Myocyte (in vitro differentiated cells): Measurements from ENCODE around the gene DCHS1. TPM values are rescaled to one million over a fixed set of nuclear protein-coding genes. Genes with fewer than 3 reads are reported as not detected.

ENCODE experiments used
- DNase-seq: peaks from one replicate; pipeline ENCODE4 v3.0.0-alpha.2; 2012; ENCODE audit warnings: low read depth
- total RNA-seq: library from RNA; depleted of rRNA; stranded (reverse); fragments of >200 nt; gene quantifications from 2 replicates; pipeline ENCODE4 v1.2.3, GENCODE V29; 2014

DCHS1 gene
- total RNA-seq, 1 donor from 2014 or later: 0.78 TPM

DNA sequence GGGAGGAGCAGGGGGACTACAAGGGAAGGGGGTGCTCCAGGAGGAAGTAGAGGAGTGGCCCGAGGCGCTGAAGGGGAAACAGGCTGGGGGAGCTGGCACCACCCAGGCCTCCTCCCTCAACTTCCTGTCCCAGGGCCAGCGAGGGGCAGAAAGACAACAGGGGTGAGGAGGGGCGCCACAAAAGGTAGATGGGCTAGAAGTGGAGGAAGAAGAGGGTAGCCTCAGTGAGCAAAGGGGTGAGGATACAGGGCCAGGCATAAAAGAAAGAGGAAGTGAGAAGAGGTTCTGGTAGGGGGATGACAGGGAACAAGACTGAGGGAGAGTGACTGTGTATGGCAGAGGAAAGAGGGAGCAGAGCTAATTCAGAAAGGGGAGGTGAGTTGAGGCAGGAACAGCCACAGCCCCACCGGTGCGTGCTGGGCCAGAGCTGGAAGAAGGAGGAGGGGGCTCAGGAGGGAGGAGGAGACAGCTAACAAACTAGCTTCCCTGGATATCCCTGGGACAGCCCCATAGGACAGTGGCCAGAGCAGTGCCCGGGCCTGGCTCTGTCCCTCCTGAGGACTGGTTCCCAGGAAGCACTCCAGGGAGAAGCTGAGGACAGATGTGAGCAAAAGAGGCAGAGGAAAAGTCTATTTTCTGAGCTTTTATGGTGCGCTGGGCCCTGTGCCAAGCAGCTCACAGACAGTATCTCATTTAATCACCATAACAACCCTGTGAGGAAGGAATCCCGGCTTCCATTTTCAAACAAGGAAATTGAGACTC, 8.5 kb downstream of the DCHS1 start:
- no peak for DNase-seq

DNA sequence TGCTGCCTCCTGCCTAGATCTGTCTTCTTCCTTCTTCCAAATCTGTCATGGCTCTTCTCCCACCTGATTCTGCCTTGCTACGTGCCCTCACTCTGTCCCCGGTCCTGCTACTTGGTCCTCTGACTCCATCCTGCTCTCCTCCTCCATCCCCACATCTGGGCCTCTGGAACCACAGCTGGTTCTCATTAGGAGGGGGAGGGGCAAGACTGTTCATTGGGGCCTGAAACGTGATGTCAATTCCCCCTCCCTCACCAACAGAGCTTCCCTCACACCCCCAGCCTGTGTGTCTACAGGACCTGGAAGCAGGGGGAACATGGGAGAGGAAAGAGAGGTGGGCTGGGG, 9.1 kb downstream of the DCHS1 start:
- DNase-seq: no peak

DNA sequence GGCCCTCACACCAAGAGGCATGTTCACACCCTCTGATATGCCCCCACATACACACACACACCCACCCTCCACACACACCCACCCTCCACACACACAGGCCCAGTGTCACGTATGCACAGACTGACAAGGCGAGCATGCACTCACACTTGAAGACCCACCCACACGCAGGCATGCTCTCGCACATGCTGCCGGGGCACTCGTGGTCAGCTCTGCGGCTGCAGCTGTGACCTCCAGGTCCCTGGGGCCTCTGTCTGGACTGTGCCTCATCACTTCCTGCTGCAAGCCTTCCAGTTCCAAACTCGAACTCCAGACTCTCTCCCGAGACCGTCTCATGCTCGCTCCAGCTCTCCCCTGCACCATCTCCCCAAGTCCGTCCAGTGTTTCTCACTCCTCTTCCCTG, 9.5 kb downstream of the DCHS1 start:
- peak; percentile 89 for DNase-seq

DNA sequence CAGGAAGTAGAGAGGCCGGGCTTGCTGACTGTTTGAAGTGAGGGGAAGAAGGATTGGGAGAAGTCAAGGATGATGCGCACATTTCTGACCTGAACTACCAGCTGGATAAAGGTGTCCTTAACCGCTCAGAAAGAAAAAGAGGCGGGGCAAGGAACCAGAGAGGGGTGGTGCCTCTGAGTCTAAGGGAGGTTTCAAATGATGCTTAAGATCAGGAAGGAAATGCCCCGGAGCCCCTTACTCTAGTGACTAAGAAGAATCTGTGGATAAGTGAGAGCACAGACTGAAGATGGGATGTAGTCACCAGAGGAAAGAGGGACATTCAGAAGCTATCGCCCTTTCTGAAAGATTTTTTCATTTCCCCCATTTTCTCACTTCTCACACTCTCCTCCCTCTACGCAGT, 12.7 kb downstream of the DCHS1 start:
- DNase-seq: no peak

DNA sequence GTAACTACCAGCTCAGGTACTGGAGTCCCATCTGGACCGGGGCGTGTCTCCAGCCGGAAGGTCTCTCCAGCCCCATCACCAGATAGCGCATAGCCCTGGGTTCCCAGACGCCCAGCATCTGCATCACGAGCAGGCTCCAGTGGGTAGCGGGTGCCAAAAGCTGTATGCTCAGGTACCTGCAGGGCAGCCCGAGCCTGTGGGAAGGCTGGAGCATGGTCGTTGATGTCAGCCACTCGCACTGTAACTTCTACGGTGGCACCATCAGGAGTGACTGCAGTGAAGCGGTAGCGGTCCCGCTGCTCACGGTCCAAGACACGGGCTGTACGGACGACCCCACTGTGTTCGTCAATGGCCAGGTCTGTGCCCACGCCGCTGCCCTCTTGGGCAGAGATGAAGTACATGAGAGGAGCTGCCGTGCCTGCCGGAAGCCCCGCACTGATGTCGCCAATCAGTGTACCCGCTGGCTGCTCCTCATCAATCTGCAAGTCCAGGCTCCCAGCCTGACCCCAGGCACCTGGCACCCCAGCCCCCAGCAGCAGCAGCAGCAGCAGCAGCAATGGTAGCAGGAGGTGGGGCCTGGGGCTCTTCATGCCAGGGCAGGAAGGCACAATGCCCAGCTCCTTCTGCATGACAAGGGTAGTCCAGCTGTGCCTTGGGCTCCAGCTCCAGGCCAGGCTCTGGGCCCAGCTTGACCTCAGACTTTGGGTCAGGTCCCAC, 14.5 kb downstream of the DCHS1 start:
- DNase-seq: no peak

DNA sequence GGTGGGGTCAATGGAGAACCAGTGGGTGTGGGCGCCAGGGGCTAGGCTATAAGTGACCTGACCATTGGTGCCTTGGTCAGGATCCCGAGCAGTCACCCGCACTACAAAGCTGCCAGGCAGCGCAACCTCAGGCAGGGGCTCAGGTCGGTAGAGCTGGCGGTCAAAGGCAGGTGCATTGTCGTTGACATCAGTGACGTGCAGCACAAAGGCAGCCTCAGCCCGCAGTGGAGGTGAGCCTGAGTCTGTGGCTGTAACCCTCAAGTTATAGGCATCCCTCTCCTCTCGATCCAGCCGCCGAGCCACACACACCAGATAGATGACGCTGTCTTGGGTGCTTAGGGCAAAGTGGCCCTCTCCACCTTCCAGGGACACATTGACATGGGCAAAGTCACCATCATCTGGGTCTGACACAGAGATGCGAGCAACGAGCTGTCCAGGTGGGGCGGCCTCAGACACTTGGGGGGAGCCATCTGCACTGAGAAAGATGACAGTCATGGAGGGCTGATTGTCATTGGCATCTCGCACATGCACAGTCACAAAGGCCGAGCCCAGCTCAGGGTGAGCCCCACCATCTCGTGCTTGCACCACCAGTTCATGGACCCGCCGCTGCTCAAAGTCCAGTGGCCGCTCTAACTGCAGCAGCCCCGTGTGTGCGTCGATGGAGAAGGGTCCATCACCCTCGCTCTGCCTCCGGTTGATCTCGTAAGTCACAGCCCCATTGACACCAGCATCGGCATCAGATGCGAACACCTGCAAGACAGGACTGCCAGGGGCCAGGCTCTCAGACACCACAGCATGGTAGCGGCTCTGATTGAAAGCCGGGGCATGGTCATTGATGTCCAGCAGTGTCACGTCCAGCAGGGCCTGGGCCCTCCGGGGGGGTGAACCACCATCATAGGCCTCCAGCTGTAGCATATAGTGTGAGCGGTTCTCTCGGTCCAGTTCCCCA, 15.3 kb downstream of the DCHS1 start:
- no peak for DNase-seq

GRCh38 chr11:6638429-6638828, 17.2 kb downstream of the DCHS1 start:
- DNase-seq: no peak

DNA sequence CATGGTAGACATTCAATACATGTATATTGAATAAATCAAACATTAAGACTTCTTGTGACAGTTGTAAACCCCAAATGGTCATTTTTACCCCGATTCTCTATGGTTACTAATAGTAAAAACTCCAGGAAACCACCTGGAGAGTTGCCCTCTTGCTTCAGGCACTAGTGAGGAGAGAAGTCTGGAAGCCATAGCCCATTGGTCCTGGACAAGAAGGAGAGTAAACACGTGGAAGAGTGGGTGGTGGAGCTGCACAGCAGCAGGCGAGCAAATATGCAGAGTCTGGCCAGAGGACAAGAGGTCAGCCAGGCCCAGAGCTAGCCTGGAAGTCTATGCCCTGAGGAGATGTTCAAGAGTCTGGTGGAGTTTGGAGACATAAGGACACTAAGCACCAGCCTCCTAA, 17.7 kb downstream of the DCHS1 start:
- DNase-seq: no peak

GRCh38 chr11:6636480-6636879, 19.1 kb downstream of the DCHS1 start:
- DNase-seq: no peak

- DNase-seq: peak; percentile 53
Measured at GRCh38 chr11:6635082-6635932, 20.3 kb downstream of the DCHS1 start.

DNA sequence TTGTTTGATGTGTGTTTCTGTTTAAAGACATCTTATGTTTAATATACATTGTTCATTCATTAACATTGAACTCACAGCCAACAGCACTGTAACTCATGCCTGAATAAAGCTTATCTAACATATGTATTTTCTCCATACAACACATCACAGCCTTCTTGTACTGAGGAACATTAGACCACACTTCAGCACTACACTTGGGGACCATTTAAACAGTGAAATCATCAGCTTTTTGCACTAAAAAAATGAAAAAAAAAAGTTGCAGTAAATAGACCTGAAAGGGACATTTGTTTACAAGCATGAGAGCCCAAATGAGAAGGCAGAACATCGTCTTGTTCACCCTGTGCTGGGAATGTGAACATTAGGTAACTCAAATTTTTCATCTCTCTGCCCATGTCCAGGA, 21.1 kb downstream of the DCHS1 start:
- no peak for DNase-seq

- no peak for DNase-seq
Measured at GRCh38 chr11:6633422-6634408, 21.9 kb downstream of the DCHS1 start.

DNA sequence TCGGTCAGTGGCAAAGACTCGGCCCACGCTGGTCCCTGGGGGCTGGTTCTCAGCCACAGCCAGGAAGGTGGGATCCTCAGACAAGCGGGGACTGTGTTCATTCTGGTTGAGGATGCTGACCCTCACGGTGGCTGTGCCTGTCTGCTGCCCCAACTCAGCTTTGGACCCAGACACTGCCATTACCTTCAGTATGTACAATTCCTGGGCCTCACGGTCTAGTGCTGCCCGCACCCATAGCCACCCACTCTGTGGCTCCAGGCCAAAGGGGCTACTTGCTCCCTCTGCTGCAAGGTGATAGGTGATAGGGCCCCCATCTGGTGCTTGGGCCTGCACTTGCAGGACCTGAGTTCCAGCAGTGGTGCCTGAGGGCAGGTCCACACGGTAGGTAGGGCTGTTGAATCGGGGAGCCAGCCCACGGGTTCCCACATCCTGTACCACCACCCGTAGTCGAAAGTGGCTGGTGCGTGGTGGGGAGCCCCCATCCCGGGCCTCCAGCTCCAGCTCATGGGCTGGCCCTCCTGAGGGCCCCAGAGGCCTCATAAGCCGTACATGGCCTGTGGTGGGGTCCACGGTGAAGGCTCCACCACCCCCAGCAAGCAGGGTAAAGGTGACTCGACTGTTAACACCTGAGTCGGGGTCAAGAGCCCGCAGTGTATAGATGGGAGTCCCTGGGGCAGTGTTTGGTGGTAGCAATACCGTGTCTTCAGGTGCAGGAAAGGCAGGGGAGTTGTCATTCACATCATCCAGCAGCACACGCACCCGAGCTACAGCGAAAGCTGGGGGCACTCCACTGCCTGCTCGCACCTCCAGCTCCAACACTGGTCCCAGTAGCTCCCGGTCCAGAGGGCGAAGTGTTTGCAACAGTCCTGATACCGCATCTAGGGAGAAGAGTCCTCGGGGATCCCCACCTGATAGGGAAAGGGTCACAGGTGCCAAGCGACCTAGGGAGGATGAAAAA, 23.2 kb downstream of the DCHS1 start:
- no peak for DNase-seq

GRCh38 chr11:6631361-6631890, 24.2 kb downstream of the DCHS1 start:
- no peak for DNase-seq

DNA sequence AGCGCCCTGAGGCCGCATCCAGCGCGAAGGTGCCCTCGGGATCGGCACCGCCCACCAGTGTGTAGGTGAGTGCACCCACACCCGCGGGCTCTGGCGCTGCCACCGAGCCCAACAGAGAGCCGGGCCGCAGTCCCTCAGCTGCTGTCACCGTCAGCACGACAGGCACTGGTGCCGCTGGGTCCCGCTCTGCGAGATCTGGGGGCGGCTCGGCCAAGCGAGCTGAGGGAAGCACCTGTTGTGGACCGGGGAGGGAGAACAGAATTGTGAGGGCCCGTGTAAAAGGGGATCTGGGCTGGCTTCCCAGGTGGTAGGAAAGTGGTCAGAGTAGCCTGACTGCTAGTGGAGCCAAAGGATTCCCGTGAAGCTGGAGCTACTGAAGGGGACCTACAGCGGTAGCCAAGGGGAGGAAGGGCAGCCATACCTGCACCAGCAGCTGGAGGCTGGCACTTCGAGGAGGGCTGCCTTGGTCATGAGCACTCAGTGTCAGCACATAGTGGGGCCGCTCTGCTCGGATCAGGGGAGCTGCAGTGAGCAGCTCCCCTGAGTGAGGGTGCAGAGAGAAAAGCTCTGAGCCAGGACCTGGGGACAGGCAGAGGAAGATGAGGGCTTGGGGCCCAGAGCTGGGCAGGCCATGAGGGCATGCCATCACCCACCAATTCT, 24.8 kb downstream of the DCHS1 start:
- DNase-seq: no peak

GRCh38 chr11:6629892-6630631, 25.5 kb downstream of the DCHS1 start:
- no peak for DNase-seq

DNA sequence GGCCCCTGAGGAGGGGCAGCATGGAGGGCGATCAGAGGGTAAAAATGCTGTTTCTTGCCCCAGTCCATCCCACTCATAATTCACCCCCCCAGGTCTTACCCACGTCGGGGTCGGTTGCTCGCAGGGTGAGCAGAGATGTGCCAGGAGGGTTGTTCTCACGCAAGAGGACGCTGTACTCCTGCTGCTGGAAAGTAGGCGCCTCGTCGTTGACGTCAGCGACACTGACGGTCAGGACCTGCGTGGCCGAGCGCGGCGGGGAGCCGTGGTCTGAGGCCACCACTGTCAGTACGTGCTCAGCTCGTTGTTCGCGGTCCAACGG, 26.1 kb downstream of the DCHS1 start:
- no peak for DNase-seq
